GM19239 (cell line): ENCODE results near the gene CUL4A.
A peak's percentile ranks its signal among the peaks of the same experiment; 100 is the strongest.

Source experiments
- DNase-seq: peaks from one replicate; pipeline ENCODE4 v3.0.0; 2011; ENCODE audit warnings: low spot score; ENCODE audit not compliant: insufficient read length
- FAIRE-seq: peaks from 2 replicates; lab custom pipeline; 2011; peaks lifted over from hg19 to GRCh38; lab: Jason Lieb, UNC

CUL4A gene

GRCh38 chr13:113205428-113205931 lies 3.9 kb upstream of the CUL4A start:
- DNase-seq (no peak), FAIRE-seq (no peak)

- peak; percentile 11 for FAIRE-seq
Observed at GRCh38 chr13:113207460-113207859, 2.0 kb upstream of the CUL4A start.

GRCh38 chr13:113207890-113208420 lies 1.5 kb upstream of the CUL4A start:
- no peak for DNase-seq
- FAIRE-seq = peak; percentile 81

More at GRCh38 chr13:113207460-113207859, 2.0 kb upstream of the CUL4A start:
- no peak for DNase-seq

- DNase-seq (peak; percentile 90), FAIRE-seq (peak; percentile 71)
Observed at GRCh38 chr13:113208421-113209335, 735 bp upstream of the CUL4A start, which contains the start of gene PCID2. Gene PCID2, minus strand, starts transcription at chr13:113208669. Its CDS starts 35 bp downstream, at chr13:113208634.

- peak; percentile 91 for FAIRE-seq
- peak; percentile 49 for DNase-seq
Observed at GRCh38 chr13:113209759-113210421, 477 bp downstream of the CUL4A start.

- peak; percentile 68 for FAIRE-seq
- DNase-seq = no peak
Observed at GRCh38 chr13:113210833-113211232, 1.4 kb downstream of the CUL4A start.

GRCh38 chr13:113211774-113212173 lies 2.4 kb downstream of the CUL4A start:
- DNase-seq = no peak
- no peak for FAIRE-seq

GRCh38 chr13:113216254-113217048 lies 7.0 kb downstream of the CUL4A start:
- DNase-seq = no peak
- no peak for FAIRE-seq

- no peak for FAIRE-seq
- DNase-seq = no peak
Observed at GRCh38 chr13:113218586-113218985, 9.2 kb downstream of the CUL4A start.

- no peak for DNase-seq
- no peak for FAIRE-seq
Observed at GRCh38 chr13:113219256-113219940, 10.0 kb downstream of the CUL4A start.

- no peak for FAIRE-seq
- DNase-seq = no peak
Observed at GRCh38 chr13:113220141-113220598, 10.8 kb downstream of the CUL4A start.

GRCh38 chr13:113220877-113221276 lies 11.5 kb downstream of the CUL4A start:
- DNase-seq (no peak), FAIRE-seq (no peak)

- no peak for FAIRE-seq
- DNase-seq = no peak
Observed at GRCh38 chr13:113223070-113223469, 13.7 kb downstream of the CUL4A start.

- FAIRE-seq (no peak), DNase-seq (no peak)
Observed at GRCh38 chr13:113224486-113224885, 15.1 kb downstream of the CUL4A start.

- no peak for FAIRE-seq
- no peak for DNase-seq
Observed at GRCh38 chr13:113225515-113225914, 16.1 kb downstream of the CUL4A start.

- FAIRE-seq = no peak
Observed at GRCh38 chr13:113226873-113227450, 17.5 kb downstream of the CUL4A start.

GRCh38 chr13:113229161-113229560 lies 19.7 kb downstream of the CUL4A start:
- FAIRE-seq = no peak
- no peak for DNase-seq

More at GRCh38 chr13:113226873-113227450, 17.5 kb downstream of the CUL4A start:
- DNase-seq = no peak

- DNase-seq (no peak), FAIRE-seq (no peak)
Observed at GRCh38 chr13:113229791-113230190, 20.4 kb downstream of the CUL4A start.
